ENCODE results near the gene B3GNT2. TPM values are rescaled to one million over a fixed set of nuclear protein-coding genes. Genes with fewer than 3 reads are reported as not detected.

B3GNT2 gene
- total and polyA plus RNA-seq, 3 experiments from 2014 or later, result 30.1 to 62.1 (median 30.9) TPM

- H3K27me3 Mint-ChIP-seq, result no peaks in the 10 kb centered on the region
- Histone ChIP-seq H3K27ac (ENCODE audit: low read depth, low read length) (no peak overlapping the region), H3K4me1 (ENCODE audit: insufficient read depth, low read length) (peaks cover 86% of the 10 kb centered on the region)
Observed at GRCh38 chr2:62203459-62203858, 7.5 kb downstream of the B3GNT2 start.

GRCh38 chr2:62204998-62205496, 9.1 kb downstream of the B3GNT2 start:
- Mint-ChIP-seq H3K27me3 (no peaks in the 10 kb centered on the region), H3K9me3 (no peaks in the 10 kb centered on the region), H3K36me3 (peaks cover 0 to 5% (median 0%) of the 10 kb centered on the region in 3 donors), H3K4me1 (peaks cover 100% of the 10 kb centered on the region in 3 donors), H3K4me3 (peak overlapping the region in 6 of 7 donors; percentile 24 to 70 (median 51)), H3K27ac (peak overlapping the region; percentile 76 to 98 (median 85))
- no peaks in the 10 kb centered on the region for H3K9me3 ChIP-seq (ENCODE audit: low read length)
- H3K4me1 ChIP-seq (ENCODE audit: insufficient read depth, low read length), result peaks cover 86% of the 10 kb centered on the region
- no peak overlapping the region for H3K27ac ChIP-seq (ENCODE audit: low read depth, low read length)
- ChIA-PET CTCF (no interaction called here), POLR2A (no interaction called here)
- no peak for DNase-seq
- H3K27me3 ChIP-seq (ENCODE audit: insufficient read depth, low read length, poor library complexity, severe bottlenecking), result no peaks in the 10 kb centered on the region
- H3K36me3 ChIP-seq (ENCODE audit: insufficient read depth, low read length), result no peaks in the 10 kb centered on the region
- no peak overlapping the region for H3K4me3 ChIP-seq (ENCODE audit: low read length)

More at GRCh38 chr2:62203459-62203858, 7.5 kb downstream of the B3GNT2 start:
- H3K9me3 ChIP-seq (ENCODE audit: low read length), result no peaks in the 10 kb centered on the region
- Mint-ChIP-seq H3K36me3 (peaks cover 0 to 6% (median 0%) of the 10 kb centered on the region in 3 donors), H3K27ac (peak overlapping the region in 7 of 8 donors; percentile 64 to 98 (median 88)), H3K4me1 (peaks cover 98 to 100% (median 100%) of the 10 kb centered on the region in 3 donors), H3K4me3 (peak overlapping the region; percentile 28 to 94 (median 58)), H3K9me3 (no peaks in the 10 kb centered on the region)
- H3K27me3 ChIP-seq (ENCODE audit: insufficient read depth, low read length, poor library complexity, severe bottlenecking), result no peaks in the 10 kb centered on the region
- ChIA-PET POLR2A (interaction anchor here (0.9 kb wide), 1 partner anchor 103 kb away, joined by 3 read pairs; no protein-coding TSS in a partner anchor), CTCF (no interaction called here)
- H3K4me3 ChIP-seq (ENCODE audit: low read length), result no peak overlapping the region
- no peak for DNase-seq
- no peaks in the 10 kb centered on the region for H3K36me3 ChIP-seq (ENCODE audit: insufficient read depth, low read length)

- no peak for DNase-seq
- ChIA-PET CTCF (no interaction called here), POLR2A (no interaction called here)
- H3K27me3 ChIP-seq (ENCODE audit: insufficient read depth, low read length, poor library complexity, severe bottlenecking), result no peaks in the 10 kb centered on the region
- peaks cover 0 to 7% (median 0%) of the 10 kb centered on the region in 3 donors for H3K36me3 Mint-ChIP-seq
- H3K36me3 ChIP-seq (ENCODE audit: insufficient read depth, low read length), result no peaks in the 10 kb centered on the region
- peak overlapping the region; percentile 76 to 98 (median 85) for H3K27ac Mint-ChIP-seq
- no peak overlapping the region for H3K4me3 ChIP-seq (ENCODE audit: low read length)
- no peak overlapping the region for H3K27ac ChIP-seq (ENCODE audit: low read depth, low read length)
- H3K4me3 Mint-ChIP-seq, result peak overlapping the region in 5 of 7 donors; percentile 40 to 79 (median 56)
- H3K4me1 ChIP-seq (ENCODE audit: insufficient read depth, low read length), result peaks cover 84% of the 10 kb centered on the region
- H3K9me3 Mint-ChIP-seq, result no peaks in the 10 kb centered on the region
- peaks cover 98 to 100% (median 99%) of the 10 kb centered on the region in 3 donors for H3K4me1 Mint-ChIP-seq
- H3K9me3 ChIP-seq (ENCODE audit: low read length), result no peaks in the 10 kb centered on the region
- no peaks in the 10 kb centered on the region for H3K27me3 Mint-ChIP-seq
Observed at GRCh38 chr2:62205554-62205953, 9.6 kb downstream of the B3GNT2 start.

- ChIA-PET CTCF (no interaction called here), POLR2A (no interaction called here)
- Mint-ChIP-seq H3K9me3 (no peaks in the 10 kb centered on the region), H3K36me3 (peaks cover 0 to 9% (median 0%) of the 10 kb centered on the region in 3 donors), H3K4me3 (peak overlapping the region in 5 of 7 donors; percentile 6 to 79 (median 56)), H3K27me3 (no peaks in the 10 kb centered on the region), H3K27ac (peak overlapping the region; percentile 45 to 98 (median 82)), H3K4me1 (peaks cover 98 to 100% (median 99%) of the 10 kb centered on the region in 3 donors)
- H3K9me3 ChIP-seq (ENCODE audit: low read length), result no peaks in the 10 kb centered on the region
- H3K4me1 ChIP-seq (ENCODE audit: insufficient read depth, low read length), result peaks cover 79% of the 10 kb centered on the region
- no peak for DNase-seq
- H3K4me3 ChIP-seq (ENCODE audit: low read length), result no peak overlapping the region
- no peaks in the 10 kb centered on the region for H3K27me3 ChIP-seq (ENCODE audit: insufficient read depth, low read length, poor library complexity, severe bottlenecking)
- no peak overlapping the region for H3K27ac ChIP-seq (ENCODE audit: low read depth, low read length)
- no peaks in the 10 kb centered on the region for H3K36me3 ChIP-seq (ENCODE audit: insufficient read depth, low read length)
Observed at GRCh38 chr2:62206024-62206423, 10.1 kb downstream of the B3GNT2 start.

GRCh38 chr2:62207491-62207890, 11.6 kb downstream of the B3GNT2 start:
- Mint-ChIP-seq H3K27me3 (no peaks in the 10 kb centered on the region), H3K4me3 (peak overlapping the region; percentile 9 to 79 (median 67)), H3K27ac (peak overlapping the region; percentile 85 to 98 (median 95)), H3K36me3 (peaks cover 10 to 22% (median 12%) of the 10 kb centered on the region in 3 donors), H3K4me1 (peaks cover 98 to 100% (median 99%) of the 10 kb centered on the region in 3 donors), H3K9me3 (peaks cover 0 to 8% (median 3%) of the 10 kb centered on the region in 5 donors)
- ChIA-PET CTCF (interaction anchor here (0.6 kb wide), 1 partner anchor 32 kb away, joined by 3 read pairs; no protein-coding TSS in a partner anchor), POLR2A (no interaction called here)
- no peak overlapping the region for H3K27ac ChIP-seq (ENCODE audit: low read depth, low read length)
- no peaks in the 10 kb centered on the region for H3K36me3 ChIP-seq (ENCODE audit: insufficient read depth, low read length)
- no peak overlapping the region for H3K4me3 ChIP-seq (ENCODE audit: low read length)
- H3K4me1 ChIP-seq (ENCODE audit: insufficient read depth, low read length), result peaks cover 71% of the 10 kb centered on the region
- no peaks in the 10 kb centered on the region for H3K27me3 ChIP-seq (ENCODE audit: insufficient read depth, low read length, poor library complexity, severe bottlenecking)
- H3K9me3 ChIP-seq (ENCODE audit: low read length), result peaks cover 7% of the 10 kb centered on the region
- no peak for DNase-seq

GRCh38 chr2:62208074-62208757, 12.3 kb downstream of the B3GNT2 start:
- H3K4me1 ChIP-seq (ENCODE audit: insufficient read depth, low read length), result peaks cover 71% of the 10 kb centered on the region
- H3K4me3 ChIP-seq (ENCODE audit: low read length), result no peak overlapping the region
- H3K36me3 ChIP-seq (ENCODE audit: insufficient read depth, low read length), result no peaks in the 10 kb centered on the region
- no peak for DNase-seq
- H3K9me3 ChIP-seq (ENCODE audit: low read length), result peaks cover 7% of the 10 kb centered on the region
- Mint-ChIP-seq H3K4me3 (peak overlapping the region; percentile 22 to 88 (median 69)), H3K27ac (peak overlapping the region; percentile 86 to 98 (median 95)), H3K4me1 (peaks cover 98 to 100% (median 99%) of the 10 kb centered on the region in 3 donors), H3K27me3 (no peaks in the 10 kb centered on the region), H3K36me3 (peaks cover 10 to 27% (median 12%) of the 10 kb centered on the region in 3 donors), H3K9me3 (peaks cover 0 to 8% (median 3%) of the 10 kb centered on the region in 5 donors)
- CTCF ChIA-PET, result no interaction called here
- H3K27me3 ChIP-seq (ENCODE audit: insufficient read depth, low read length, poor library complexity, severe bottlenecking), result no peaks in the 10 kb centered on the region
- POLR2A ChIA-PET, result interaction anchor here (1.5 kb wide), 1 partner anchor 11 kb away, joined by 7 read pairs; no protein-coding TSS in a partner anchor
- no peak overlapping the region for H3K27ac ChIP-seq (ENCODE audit: low read depth, low read length)

GRCh38 chr2:62208758-62209114, 12.8 kb downstream of the B3GNT2 start:
- Histone ChIP-seq H3K4me1 (ENCODE audit: insufficient read depth, low read length) (peaks cover 71% of the 10 kb centered on the region), H3K27me3 (ENCODE audit: insufficient read depth, low read length, poor library complexity, severe bottlenecking) (no peaks in the 10 kb centered on the region), H3K4me3 (ENCODE audit: low read length) (no peak overlapping the region), H3K9me3 (ENCODE audit: low read length) (peaks cover 7% of the 10 kb centered on the region), H3K27ac (ENCODE audit: low read depth, low read length) (peak overlapping the region; percentile 44), H3K36me3 (ENCODE audit: insufficient read depth, low read length) (no peaks in the 10 kb centered on the region)
- Mint-ChIP-seq H3K36me3 (peaks cover 12 to 31% (median 12%) of the 10 kb centered on the region in 3 donors), H3K27ac (peak overlapping the region; percentile 86 to 98 (median 95)), H3K9me3 (peaks cover 0 to 8% (median 3%) of the 10 kb centered on the region in 5 donors), H3K4me1 (peaks cover 98 to 100% (median 99%) of the 10 kb centered on the region in 3 donors), H3K4me3 (peak overlapping the region; percentile 22 to 88 (median 69)), H3K27me3 (no peaks in the 10 kb centered on the region)
- POLR2A ChIA-PET, result interaction anchor here (0.6 to 1.5 kb wide), 2 partner anchors 8 to 11 kb away, joined by 3 to 7 read pairs; no protein-coding TSS in a partner anchor
- CTCF ChIA-PET, result interaction anchor here (0.7 to 1.9 kb wide), 4 partner anchors 8 to 11 kb away, joined by 3 to 7 read pairs (median 5); no protein-coding TSS in a partner anchor
- DNase-seq, result peak in 4 of 5 donors; percentile 23 to 77 (median 60)
